Erythroblast (primary cell): Measurements from ENCODE around the gene FAM219A.
"Not testable (repeated sequence)": the region's sequence is repeated elsewhere in the genome, so short reads cannot be mapped to it uniquely, and the experiment has no call there.

Experiments
- GATA1 ChIP-seq: IDR thresholded peaks from 2 replicates; pipeline ENCODE4 v1.6.1; 2011; ENCODE audit warnings: low read depth, mild to moderate bottlenecking, control low read depth, low read length, moderate library complexity
- POLR2A ChIP-seq: IDR thresholded peaks from 2 replicates; pipeline ENCODE4 v1.6.1; 2011; ENCODE audit warnings: mild to moderate bottlenecking, low read length

DNA sequence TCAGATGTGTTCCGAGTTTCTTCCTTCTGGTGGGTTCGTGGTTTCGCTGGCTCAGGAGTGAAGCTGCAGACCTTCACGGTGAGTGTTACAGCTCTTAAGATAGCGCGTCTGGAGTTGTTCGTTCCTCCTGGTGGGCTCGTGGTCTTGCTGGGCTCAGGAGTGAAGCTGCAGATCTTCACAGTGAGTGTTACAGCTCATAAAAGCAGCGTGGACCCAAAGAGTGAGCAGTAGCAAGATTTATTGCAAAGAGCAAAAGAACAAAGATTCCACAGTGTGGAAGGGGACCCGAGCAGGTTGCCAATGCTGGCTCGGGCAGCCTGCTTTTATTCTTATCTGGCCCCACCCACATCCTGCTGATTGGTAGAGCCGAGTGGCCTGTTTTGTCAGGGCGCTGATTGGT, 23.2 kb upstream of the FAM219A start:
- TF ChIP-seq POLR2A, GATA1: not testable (repeated sequence)
